GM19372 (cell line): ENCODE measurements around the gene ADGRA1.
"Not testable (repeated sequence)": the region's sequence is repeated elsewhere in the genome, so short reads cannot be mapped to it uniquely, and the experiment has no call there.

Experiments used
- ATAC-seq: cut with Tn5 transposase; IDR thresholded peaks from one replicate; pipeline ENCODE4 v1.9.1; 2021; ENCODE audit warnings: mild to moderate bottlenecking, low read depth, moderate library complexity; ENCODE audit not compliant: unreplicated experiment

ADGRA1 gene

GRCh38 chr10:133107442-133107841 is 19.7 kb downstream of the ADGRA1 start:
- ATAC-seq = no peak

- ATAC-seq = no peak
Measured at GRCh38 chr10:133109711-133110110, 22.0 kb downstream of the ADGRA1 start.

- no peak for ATAC-seq
Measured at GRCh38 chr10:133110133-133110532, 22.4 kb downstream of the ADGRA1 start.

- no peak for ATAC-seq
Measured at GRCh38 chr10:133110609-133111275, 23.0 kb downstream of the ADGRA1 start.

GRCh38 chr10:133111640-133112039 is 23.9 kb downstream of the ADGRA1 start:
- not testable (repeated sequence) for ATAC-seq

GRCh38 chr10:133113146-133113830 is 25.6 kb downstream of the ADGRA1 start:
- ATAC-seq = no peak

- no peak for ATAC-seq
Measured at GRCh38 chr10:133113847-133114246, 26.1 kb downstream of the ADGRA1 start.

- no peak for ATAC-seq
Measured at GRCh38 chr10:133114251-133114650, 26.5 kb downstream of the ADGRA1 start.

GRCh38 chr10:133114726-133115452 is 27.2 kb downstream of the ADGRA1 start:
- no peak for ATAC-seq

GRCh38 chr10:133115453-133115842 is 27.7 kb downstream of the ADGRA1 start:
- ATAC-seq = no peak

- no peak for ATAC-seq
Measured at GRCh38 chr10:133115976-133116375, 28.3 kb downstream of the ADGRA1 start.

- ATAC-seq = no peak
Measured at GRCh38 chr10:133116455-133116854, 28.7 kb downstream of the ADGRA1 start.

GRCh38 chr10:133117036-133117687 is 29.4 kb downstream of the ADGRA1 start:
- ATAC-seq = no peak

GRCh38 chr10:133117688-133118071 is 30.0 kb downstream of the ADGRA1 start:
- no peak for ATAC-seq

- ATAC-seq = no peak
Measured at GRCh38 chr10:133121479-133121878, 33.8 kb downstream of the ADGRA1 start.

GRCh38 chr10:133122171-133122935 is 34.6 kb downstream of the ADGRA1 start:
- ATAC-seq = no peak

GRCh38 chr10:133123050-133123745 is 35.5 kb downstream of the ADGRA1 start:
- ATAC-seq = no peak

GRCh38 chr10:133123746-133124356 is 36.1 kb downstream of the ADGRA1 start:
- ATAC-seq = no peak
